Retinal pigment epithelial cell (primary cell): ENCODE data around the gene PTGFRN.

Experiments used
- DNase-seq: peaks from one replicate; pipeline ENCODE4 v3.0.0-alpha.2; 2010; ENCODE audit warnings: low read depth
- H3K4me3 ChIP-seq: 2 replicates; pipeline ENCODE4 v1.5.1; 2011; ENCODE audit warnings: mild to moderate bottlenecking, low read length, control low read depth, moderate library complexity
- TF ChIP-seq, protein P1 (sequence below): conservative IDR thresholded peaks from 2 replicates; pipeline ENCODE4 v1.5.1; 2011; ENCODE audit warnings: low read depth, low read length, control low read depth, inconsistent platforms

PTGFRN gene

DNA sequence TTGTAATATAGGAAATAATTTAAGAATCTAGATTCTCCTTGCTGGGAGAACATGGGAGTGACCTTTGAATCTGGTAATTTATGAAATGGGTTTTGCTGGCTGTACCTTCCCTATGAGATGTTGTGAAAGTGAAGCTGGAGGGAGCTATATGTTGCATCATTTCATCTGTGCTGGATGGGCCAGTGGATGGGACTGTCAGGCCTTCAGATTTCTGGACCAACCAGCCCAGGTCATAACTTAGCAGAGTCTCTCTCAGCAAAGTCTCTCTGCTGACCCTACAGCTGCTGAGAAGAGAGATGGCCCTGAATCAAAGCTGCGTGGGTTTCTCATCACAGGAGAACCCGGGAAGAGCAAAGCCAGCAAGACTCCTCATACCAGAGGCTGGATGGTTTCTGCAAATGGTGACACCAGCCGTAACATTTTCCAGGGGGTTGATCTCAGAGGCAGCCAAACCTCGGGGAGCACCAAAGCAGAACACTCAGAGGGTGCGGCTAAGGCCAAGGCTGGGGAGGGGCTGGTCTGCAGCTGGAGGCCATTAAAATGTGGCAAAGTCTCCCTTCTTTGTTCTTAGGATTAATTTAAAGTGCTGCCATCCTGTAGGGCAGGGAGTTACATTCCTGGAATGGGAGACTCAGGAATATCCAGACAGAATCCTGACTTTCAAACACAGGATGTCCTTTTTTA lies 18.2 kb upstream of the PTGFRN start:
- TF ChIP-seq, protein P1, sequence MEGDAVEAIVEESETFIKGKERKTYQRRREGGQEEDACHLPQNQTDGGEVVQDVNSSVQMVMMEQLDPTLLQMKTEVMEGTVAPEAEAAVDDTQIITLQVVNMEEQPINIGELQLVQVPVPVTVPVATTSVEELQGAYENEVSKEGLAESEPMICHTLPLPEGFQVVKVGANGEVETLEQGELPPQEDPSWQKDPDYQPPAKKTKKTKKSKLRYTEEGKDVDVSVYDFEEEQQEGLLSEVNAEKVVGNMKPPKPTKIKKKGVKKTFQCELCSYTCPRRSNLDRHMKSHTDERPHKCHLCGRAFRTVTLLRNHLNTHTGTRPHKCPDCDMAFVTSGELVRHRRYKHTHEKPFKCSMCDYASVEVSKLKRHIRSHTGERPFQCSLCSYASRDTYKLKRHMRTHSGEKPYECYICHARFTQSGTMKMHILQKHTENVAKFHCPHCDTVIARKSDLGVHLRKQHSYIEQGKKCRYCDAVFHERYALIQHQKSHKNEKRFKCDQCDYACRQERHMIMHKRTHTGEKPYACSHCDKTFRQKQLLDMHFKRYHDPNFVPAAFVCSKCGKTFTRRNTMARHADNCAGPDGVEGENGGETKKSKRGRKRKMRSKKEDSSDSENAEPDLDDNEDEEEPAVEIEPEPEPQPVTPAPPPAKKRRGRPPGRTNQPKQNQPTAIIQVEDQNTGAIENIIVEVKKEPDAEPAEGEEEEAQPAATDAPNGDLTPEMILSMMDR: no peak
- no peak overlapping the region for H3K4me3 ChIP-seq
- DNase-seq: no peak

DNA sequence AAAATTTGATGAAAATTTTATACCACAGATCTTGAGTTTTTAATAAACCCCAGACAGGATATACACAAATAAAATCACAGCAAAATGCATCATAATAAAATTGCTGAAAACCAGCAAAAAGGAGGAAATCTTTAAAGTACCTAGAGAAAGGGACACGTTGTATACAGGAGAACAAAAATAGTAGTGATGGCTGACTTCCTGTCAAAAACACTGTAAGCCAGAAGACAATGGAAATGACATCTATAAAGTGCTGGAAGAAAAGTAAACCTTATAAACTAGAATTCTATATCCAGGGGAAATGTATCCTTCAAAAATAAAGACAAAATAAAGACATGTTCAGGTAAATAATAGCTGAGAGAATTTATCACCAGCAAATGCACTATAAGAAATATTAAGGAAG lies 14.6 kb upstream of the PTGFRN start:
- TF ChIP-seq, protein P1: no peak
- H3K4me3 ChIP-seq: no peak overlapping the region
- DNase-seq: no peak

DNA sequence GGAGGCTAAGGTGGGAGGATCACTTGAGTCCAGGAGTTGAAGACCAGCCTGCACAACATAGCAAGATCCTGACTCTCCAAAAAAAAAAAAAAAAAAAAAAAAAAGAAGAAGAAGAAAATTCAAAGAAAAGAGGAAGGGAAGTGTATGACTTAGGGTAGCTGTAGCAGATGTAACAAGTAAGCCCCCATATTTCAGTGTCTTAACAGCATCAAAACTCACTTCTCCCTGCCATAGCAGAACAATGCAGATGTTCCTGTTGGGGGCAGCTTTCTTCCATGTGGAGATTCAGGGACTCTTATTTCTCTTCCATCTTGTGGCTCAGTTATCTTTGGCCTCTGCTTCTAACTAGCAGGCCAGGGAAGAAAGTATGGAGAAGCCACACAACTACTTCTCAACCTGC lies 10.2 kb upstream of the PTGFRN start:
- TF ChIP-seq, protein P1: no peak
- no peak overlapping the region for H3K4me3 ChIP-seq
- DNase-seq: no peak

DNA sequence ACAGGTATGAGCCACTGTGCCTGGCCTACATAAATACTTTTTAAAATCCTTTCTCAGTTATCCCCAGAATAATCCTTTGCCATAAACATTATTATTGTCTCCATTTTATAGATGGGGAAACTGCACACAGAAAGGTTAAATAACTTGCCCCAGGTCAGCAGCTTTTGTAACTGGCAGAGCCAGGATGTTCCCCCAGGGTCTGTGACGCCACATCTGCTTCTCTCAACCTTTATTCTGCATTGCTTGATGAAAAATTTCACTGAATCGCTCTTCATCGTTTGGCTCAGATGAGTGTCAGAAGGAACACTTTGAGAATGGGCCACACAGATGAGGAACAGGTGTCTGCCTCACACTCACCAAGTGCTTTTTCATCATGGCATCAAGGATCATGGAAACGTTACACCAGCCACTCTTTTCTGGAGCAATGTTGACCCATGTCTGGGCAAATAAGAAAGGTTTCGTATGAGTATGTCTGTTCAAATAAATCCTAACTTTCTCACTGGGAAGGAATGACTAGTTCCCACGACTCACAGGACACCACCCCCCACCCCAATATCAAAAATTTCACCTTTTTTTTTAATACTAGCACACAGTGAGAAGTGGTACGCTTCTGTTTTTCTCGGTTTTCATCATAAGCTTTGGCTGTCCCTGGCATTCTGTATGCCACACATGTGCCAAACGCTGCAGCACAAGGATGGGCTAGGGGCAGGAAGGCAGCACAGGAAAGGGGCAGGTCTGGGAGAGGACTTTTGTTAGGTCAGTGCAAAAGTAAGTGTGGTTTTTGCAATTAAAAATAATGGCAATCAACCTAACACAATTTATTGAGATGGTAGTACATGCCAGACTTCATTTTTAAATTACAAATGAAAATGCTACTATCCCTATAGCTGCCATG lies 9.0 kb upstream of the PTGFRN start:
- no peak overlapping the region for H3K4me3 ChIP-seq
- DNase-seq: no peak
- TF ChIP-seq, protein P1: no peak

DNA sequence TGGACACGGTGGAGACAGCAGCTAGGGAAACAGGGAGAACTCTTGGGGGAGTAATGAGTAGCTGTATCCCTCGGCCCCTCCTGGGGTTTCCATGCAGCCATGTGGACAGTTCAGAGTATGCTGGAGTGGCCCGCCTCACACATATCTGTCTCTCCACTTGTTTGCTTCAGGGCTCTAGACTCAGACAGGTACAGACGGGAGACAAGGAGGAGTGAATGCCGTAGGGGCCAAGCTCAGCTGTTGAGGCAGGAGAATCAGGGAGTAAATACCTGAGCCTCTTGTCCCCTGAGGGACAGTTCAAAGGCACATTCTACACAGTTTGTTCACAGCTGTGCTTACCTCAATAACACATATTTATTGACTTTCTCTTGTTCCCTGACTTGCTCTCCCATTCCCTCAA lies 7.7 kb upstream of the PTGFRN start:
- H3K4me3 ChIP-seq: no peak overlapping the region
- TF ChIP-seq, protein P1: no peak
- DNase-seq: no peak

DNA sequence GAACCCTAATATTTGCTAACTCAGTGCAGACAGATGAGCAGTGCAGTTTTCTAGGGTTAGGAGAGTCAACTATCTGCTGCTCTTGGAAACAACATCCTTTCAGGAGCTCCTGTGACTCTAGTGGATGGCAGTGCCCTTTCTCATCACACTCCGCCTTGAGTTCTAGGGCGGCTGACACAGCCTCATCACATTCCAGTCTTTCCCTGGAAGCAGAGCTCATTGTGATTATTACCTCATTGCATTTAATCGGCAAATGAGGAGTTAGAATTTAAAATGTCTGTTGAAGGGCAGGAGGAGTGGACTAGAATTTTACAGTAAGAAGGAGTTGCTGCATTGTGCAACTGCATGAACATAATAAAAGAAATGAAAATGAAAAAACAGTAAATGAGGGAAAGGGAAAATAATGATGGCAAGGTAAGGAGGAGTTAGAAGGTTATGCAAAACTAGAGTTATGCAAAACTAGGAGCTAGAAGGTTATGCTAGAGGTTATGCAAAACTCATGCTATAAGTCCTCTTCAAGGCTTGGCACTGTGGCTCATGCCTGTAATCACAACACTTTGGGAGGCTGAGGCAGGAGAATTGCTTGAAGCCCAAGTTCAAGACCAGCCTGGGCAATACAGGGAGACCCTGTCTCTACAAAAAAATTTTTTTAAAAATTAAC lies 6.9 kb upstream of the PTGFRN start:
- no peak for DNase-seq
- H3K4me3 ChIP-seq: no peak overlapping the region
- TF ChIP-seq, protein P1: no peak
